SK-N-SH (cell line): Measurements from ENCODE around the gene NUAK1. TPM values are rescaled to one million over a fixed set of nuclear protein-coding genes. Genes with fewer than 3 reads are reported as not detected.
A peak's percentile ranks its signal among the peaks of the same experiment; 100 is the strongest.

Experiments
- CTCF ChIA-PET: fragments of 300-600, 350-600 bp; formaldehyde crosslinking; extraction: SDS; loops from one replicate; lab custom pipeline; 2021; lab: Yijun Ruan, JAX
- POLR2A ChIA-PET: fragments of 350-600 bp; sonication (Branson Sonifier 250); formaldehyde crosslinking; extraction: SDS; loops from one replicate; lab custom pipeline; 2020; ENCODE audit warnings: antibody characterized with exemption, inconsistent platforms; lab: Yijun Ruan, JAX
- DNase-seq: peaks from one replicate; pipeline ENCODE4 v3.0.0; 2012
- H2AFZ ChIP-seq: fragments of 200-600 bp; sonication (generic); 2 replicates; pipeline ENCODE4 v1.8.1; 2016; ENCODE audit warnings: antibody characterized with exemption, mild to moderate bottlenecking, low read depth
- H3F3A ChIP-seq: fragments of 200-600 bp; sonication (generic); replicated peaks from 2 replicates; pipeline ENCODE3; 2016; ENCODE audit warnings: antibody characterized with exemption, mild to moderate bottlenecking; ENCODE audit not compliant: insufficient read depth
- H3K27ac ChIP-seq, 2 experiments: fragments of 200-500 bp in 1 of 2; fragments of 200-600 bp in 1 of 2; sonication (Bioruptor generic) in 1 of 2; sonication (generic), shearing (Covaris generic) in 1 of 2; 2 replicates each; pipeline versions ENCODE4 v1.5.1 to v1.6.1; 2014 to 2016; ENCODE audit warnings: low read depth in 2 of 2, inconsistent platforms in 1 of 2, low read length in 1 of 2, mild to moderate bottlenecking in 1 of 2, mixed read lengths in 1 of 2
- H3K27me3 ChIP-seq: fragments of 200-600 bp; sonication (generic), shearing (Covaris generic); 2 replicates; pipeline ENCODE4 v1.6.1; 2016; ENCODE audit warnings: mixed run types; ENCODE audit not compliant: insufficient read depth
- H3K36me3 ChIP-seq, 2 experiments: fragments of 200-500 bp in 1 of 2; fragments of 200-600 bp in 1 of 2; sonication (Bioruptor generic) in 1 of 2; sonication (generic) in 1 of 2; replicated peaks in 1 of 2; 2 replicates each; pipeline versions ENCODE3 to v1.5.1; 2014 to 2016; ENCODE audit warnings: low read length in 1 of 2, mild to moderate bottlenecking in 1 of 2; ENCODE audit not compliant: insufficient read depth in 2 of 2, control insufficient read depth in 1 of 2
- H3K4me1 ChIP-seq, 2 experiments: fragments of 200-500 bp in 1 of 2; fragments of 200-600 bp in 1 of 2; sonication (Bioruptor generic) in 1 of 2; sonication (generic), shearing (Covaris generic) in 1 of 2; 2 replicates each; pipeline versions ENCODE4 v1.5.1 to v1.6.1; 2014 to 2016; ENCODE audit warnings: low read depth in 1 of 2, low read length in 1 of 2, mixed run types in 1 of 2; ENCODE audit not compliant: insufficient read depth in 2 of 2, control insufficient read depth in 1 of 2
- H3K4me2 ChIP-seq: fragments of 200-600 bp; sonication (generic), shearing (Covaris generic); 2 replicates; pipeline ENCODE4 v1.6.1; 2017; ENCODE audit warnings: mixed run types
- H3K4me3 ChIP-seq, 2 experiments: fragments of 200-500 bp in 1 of 2; fragments of 200-600 bp in 1 of 2; sonication (Bioruptor generic) in 1 of 2; sonication (generic), shearing (Covaris generic) in 1 of 2; 2 replicates each; pipeline versions ENCODE4 v1.5.1 to v1.8.1; 2014 to 2016; ENCODE audit warnings: low read depth in 2 of 2, inconsistent platforms in 1 of 2, low read length in 1 of 2, mild to moderate bottlenecking in 1 of 2, mixed read lengths in 1 of 2, moderate library complexity in 1 of 2
- H3K79me2 ChIP-seq: fragments of 200-600 bp; sonication (generic); 2 replicates; pipeline ENCODE4 v1.8.1; 2017; ENCODE audit warnings: mild to moderate bottlenecking; ENCODE audit not compliant: insufficient read depth
- H3K9ac ChIP-seq: fragments of 200-600 bp; sonication (generic); 2 replicates; pipeline ENCODE4 v1.6.1; 2017; ENCODE audit warnings: mixed run types
- H3K9me2 ChIP-seq: fragments of 200-600 bp; sonication (generic); 2 replicates; pipeline ENCODE4 v1.6.1; 2017; ENCODE audit warnings: mixed run types
- H3K9me3 ChIP-seq: fragments of 200-600 bp; sonication (generic); 2 replicates; pipeline ENCODE4 v1.6.1; 2017; ENCODE audit warnings: mixed run types, mild to moderate bottlenecking, moderate library complexity
- H4K20me1 ChIP-seq: fragments of 200-600 bp; sonication (generic); 2 replicates; pipeline ENCODE4 v1.6.1; 2017; ENCODE audit warnings: mild to moderate bottlenecking, mixed run types; ENCODE audit not compliant: insufficient read depth
- ELF1 ChIP-seq: IDR thresholded peaks from 2 replicates; pipeline ENCODE4 v1.4.0; 2012
- EP300 ChIP-seq, 2 experiments: IDR thresholded peaks; 2 replicates each; pipeline versions ENCODE4 v1.4.0 to v1.6.1; 2012; ENCODE audit warnings: borderline replicate concordance in 1 of 2, low read depth in 1 of 2, low read length in 1 of 2
- FOXM1 ChIP-seq: IDR thresholded peaks from 2 replicates; pipeline ENCODE4 v1.4.0; 2012; ENCODE audit warnings: low read depth, mild to moderate bottlenecking
- GABPA ChIP-seq: IDR thresholded peaks from 2 replicates; pipeline ENCODE4 v1.4.0; 2012; ENCODE audit warnings: low read depth, mild to moderate bottlenecking
- GATA2 ChIP-seq: sonication (generic); formaldehyde crosslinking; IDR thresholded peaks from 2 replicates; pipeline ENCODE4 v1.5.0; 2020; ENCODE audit warnings: mild to moderate bottlenecking, missing genetic modification reagents
- JUND ChIP-seq: IDR thresholded peaks from 2 replicates; pipeline ENCODE4 v1.4.0; 2012
- MAX ChIP-seq: IDR thresholded peaks from 2 replicates; pipeline ENCODE4 v1.4.0; 2012; ENCODE audit warnings: low read depth
- NFIC ChIP-seq: IDR thresholded peaks from 2 replicates; pipeline ENCODE4 v1.4.0; 2012; ENCODE audit warnings: borderline replicate concordance
- PBX3 ChIP-seq: IDR thresholded peaks from 2 replicates; pipeline ENCODE4; 2012
- RAD21 ChIP-seq: IDR thresholded peaks from 2 replicates; pipeline ENCODE4 v1.6.1; 2012; ENCODE audit warnings: mild to moderate bottlenecking, low read length
- SMC3 ChIP-seq: IDR thresholded peaks from 2 replicates; pipeline ENCODE4 v1.6.1; 2012; ENCODE audit warnings: low read depth, low read length, improper control_type of control experiment
- TAF1 ChIP-seq: IDR thresholded peaks from 2 replicates; pipeline ENCODE4 v1.6.1; 2012; ENCODE audit warnings: low read depth, mild to moderate bottlenecking, low read length, moderate library complexity, borderline replicate concordance
- TCF12 ChIP-seq: IDR thresholded peaks from 2 replicates; pipeline ENCODE4 v1.4.0; 2012
- ZBTB33 ChIP-seq: IDR thresholded peaks from 2 replicates; pipeline ENCODE4 v1.4.0; 2012; ENCODE audit warnings: low read depth, borderline replicate concordance
- WGBS: methylation state at CpG from one replicate; pipeline ENCODE4 v1.1.6; 2017; ENCODE audit warnings: low lambda C conversion rate; 5-methylcytosine and 5-hydroxymethylcytosine counted together
- polyA plus RNA-seq, 3 experiments: library from polyadenylated mRNA; depleted of rRNA; stranded (reverse); fragments of >200 nt; gene quantifications; 2 replicates each; pipeline ENCODE4 v1.2.3, GENCODE V29; 2012
- TF ChIP-seq, protein P1 (sequence below): fragments of 150-350 bp; IDR thresholded peaks from 2 replicates; pipeline ENCODE4 v1.6.1; 2016; ENCODE audit warnings: mild to moderate bottlenecking, low read depth, low read length

NUAK1 gene
- polyA plus RNA-seq, 1 of the 3 experiments (the other 2 are of a cell fraction): 8.1 TPM

DNA sequence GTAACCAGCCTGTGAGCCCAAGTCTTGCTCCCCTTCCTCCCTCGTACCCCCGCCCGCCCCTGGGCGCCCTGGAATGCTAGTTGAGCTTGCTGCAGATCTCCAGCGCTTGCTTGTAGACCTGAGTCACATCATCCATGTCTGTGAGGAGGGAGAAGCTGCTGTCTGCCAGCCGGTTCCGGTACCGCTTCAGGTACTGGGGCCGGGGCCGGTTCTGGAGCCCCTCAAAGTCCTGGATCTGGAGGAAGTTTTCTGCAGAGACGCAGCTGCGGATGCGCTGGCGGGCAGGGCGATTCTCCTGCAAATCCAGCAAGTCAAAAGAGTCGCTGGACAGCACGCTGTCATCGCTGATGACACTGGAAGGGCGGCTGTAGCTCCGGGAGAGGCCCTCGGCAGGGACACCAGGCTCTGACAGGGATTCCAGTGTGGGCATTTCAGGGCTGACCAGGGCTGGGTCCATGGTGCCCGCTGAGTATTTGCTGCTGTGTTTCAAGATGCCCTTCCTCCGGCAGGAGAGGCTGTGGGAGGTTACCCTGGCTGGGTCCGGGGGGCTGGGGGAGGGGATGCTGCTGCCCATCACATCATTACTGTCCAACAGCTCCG, 71.9 kb downstream of the NUAK1 start:
- H3K9ac ChIP-seq: no peak overlapping the region
- no peak for DNase-seq
- H3F3A ChIP-seq: peaks cover 37% of the 10 kb centered on the region
- H4K20me1 ChIP-seq: no peaks in the 10 kb centered on the region
- H3K79me2 ChIP-seq: peaks cover 31% of the 10 kb centered on the region; the same call in 1 of the 2 replicates
- ChIA-PET POLR2A (no interaction called here), CTCF (no interaction called here)
- WGBS: 100% methylated on average over 4 of the region's 25 CpGs
- no peaks in the 10 kb centered on the region for H3K9me2 ChIP-seq
- H3K4me1 ChIP-seq: peaks cover 0 to 2% of the 10 kb centered on the region in 2 experiments; a peak in 1 of 4 replicates
- no peak overlapping the region for H3K4me2 ChIP-seq
- no peaks in the 10 kb centered on the region for H3K27me3 ChIP-seq
- no peak overlapping the region for H2AFZ ChIP-seq
- H3K9me3 ChIP-seq: no peaks in the 10 kb centered on the region
- TF ChIP-seq FOXM1 (no peak), SMC3 (no peak), GABPA (no peak), EP300 (IDR thresholded peaks at IDR 0.05; ENCODE audit: borderline replicate concordance in 1 of 2, low read depth in 1 of 2, low read length in 1 of 2) (no peak)
- TF ChIP-seq, all 33 proteins: peak for 0
- H3K4me3 ChIP-seq: no peak overlapping the region
- no peak overlapping the region for H3K27ac ChIP-seq
- peaks cover 59 to 74% of the 10 kb centered on the region in 2 experiments for H3K36me3 ChIP-seq

- H4K20me1 ChIP-seq: no peaks in the 10 kb centered on the region
- H3K79me2 ChIP-seq: peaks cover 28% of the 10 kb centered on the region; the same call in 1 of the 2 replicates
- H3K9me2 ChIP-seq: no peaks in the 10 kb centered on the region
- no peak overlapping the region for H3K4me2 ChIP-seq
- peaks cover 43% of the 10 kb centered on the region for H3F3A ChIP-seq
- TF ChIP-seq TCF12: no peak
- no peak for TF ChIP-seq ELF1
- TF ChIP-seq FOXM1: no peak
- TF ChIP-seq, protein P1, sequence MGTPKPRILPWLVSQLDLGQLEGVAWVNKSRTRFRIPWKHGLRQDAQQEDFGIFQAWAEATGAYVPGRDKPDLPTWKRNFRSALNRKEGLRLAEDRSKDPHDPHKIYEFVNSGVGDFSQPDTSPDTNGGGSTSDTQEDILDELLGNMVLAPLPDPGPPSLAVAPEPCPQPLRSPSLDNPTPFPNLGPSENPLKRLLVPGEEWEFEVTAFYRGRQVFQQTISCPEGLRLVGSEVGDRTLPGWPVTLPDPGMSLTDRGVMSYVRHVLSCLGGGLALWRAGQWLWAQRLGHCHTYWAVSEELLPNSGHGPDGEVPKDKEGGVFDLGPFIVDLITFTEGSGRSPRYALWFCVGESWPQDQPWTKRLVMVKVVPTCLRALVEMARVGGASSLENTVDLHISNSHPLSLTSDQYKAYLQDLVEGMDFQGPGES: no peak
- WGBS: 57% methylated on average over 5 of the region's 6 CpGs
- no peaks in the 10 kb centered on the region for H3K9me3 ChIP-seq
- no peaks in the 10 kb centered on the region for H3K27me3 ChIP-seq
- H3K4me1 ChIP-seq: peaks cover 0 to 2% of the 10 kb centered on the region in 2 experiments; a peak in 1 of 4 replicates
- DNase-seq: no peak
- H2AFZ ChIP-seq: no peak overlapping the region
- POLR2A ChIA-PET: no interaction called here
- H3K4me3 ChIP-seq: no peak overlapping the region
- H3K9ac ChIP-seq: no peak overlapping the region
- CTCF ChIA-PET: no interaction called here
- H3K27ac ChIP-seq: 0 out of 4 replicates have a peak overlapping the region, but pooled peaks of 1 of the 2 experiments have one; percentile 4
- H3K36me3 ChIP-seq: peaks cover 59 to 68% of the 10 kb centered on the region in 2 experiments
Measured at GRCh38 chr12:106066051-106066705, 72.6 kb downstream of the NUAK1 start.

DNA sequence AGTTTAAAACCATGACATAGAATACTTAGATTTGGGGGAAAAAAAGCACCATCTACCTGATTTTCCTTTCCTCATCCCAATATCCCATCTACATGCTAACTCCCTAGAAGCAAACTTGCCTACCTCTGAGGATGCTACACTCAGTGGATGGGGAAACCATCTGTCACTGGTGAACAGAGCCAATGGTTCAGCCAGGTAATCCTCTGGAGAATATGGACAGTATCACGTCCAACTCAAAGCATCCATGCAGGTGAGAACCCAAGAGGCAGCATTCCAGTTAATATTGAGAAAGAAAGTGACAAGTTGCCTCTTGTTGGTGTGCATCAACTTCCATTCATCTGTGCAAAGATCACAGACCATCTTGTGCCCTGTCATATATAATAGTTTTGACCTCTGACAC, 73.2 kb downstream of the NUAK1 start:
- Histone ChIP-seq H3K36me3 (peaks cover 54 to 61% of the 10 kb centered on the region in 2 experiments), H4K20me1 (no peaks in the 10 kb centered on the region), H3K9ac (no peak overlapping the region), H3K4me1 (peaks cover 0 to 2% of the 10 kb centered on the region in 2 experiments; a peak in 1 of 4 replicates), H3K9me2 (no peaks in the 10 kb centered on the region), H3K79me2 (peaks cover 22% of the 10 kb centered on the region; the same call in 1 of the 2 replicates), H3K4me2 (no peak overlapping the region), H3K27ac (no peak overlapping the region), H3F3A (peaks cover 46% of the 10 kb centered on the region), H3K4me3 (no peak overlapping the region), H2AFZ (no peak overlapping the region), H3K27me3 (no peaks in the 10 kb centered on the region), H3K9me3 (no peaks in the 10 kb centered on the region)
- no peak for DNase-seq
- TF ChIP-seq TAF1 (no peak), ZBTB33 (no peak), NFIC (no peak), MAX (no peak), GATA2 (no peak), JUND (no peak), SMC3 (no peak), RAD21 (no peak), PBX3 (no peak)
- POLR2A ChIA-PET: no interaction called here
- CTCF ChIA-PET: no interaction called here
- 100% methylated on average over 1 of the region's 1 CpG for WGBS
